HG03135 (cell line): ENCODE data around the gene B4GALT1.
A peak's percentile ranks its signal among the peaks of the same experiment; 100 is the strongest.
"Not testable (repeated sequence)": the region's sequence is repeated elsewhere in the genome, so short reads cannot be mapped to it uniquely, and the experiment has no call there.

Source experiments
- ATAC-seq: cut with Tn5 transposase; IDR thresholded peaks from one replicate; pipeline ENCODE4 v1.9.1; 2021; ENCODE audit warnings: mild to moderate bottlenecking, moderate library complexity; ENCODE audit not compliant: unreplicated experiment

Gene B4GALT1

DNA sequence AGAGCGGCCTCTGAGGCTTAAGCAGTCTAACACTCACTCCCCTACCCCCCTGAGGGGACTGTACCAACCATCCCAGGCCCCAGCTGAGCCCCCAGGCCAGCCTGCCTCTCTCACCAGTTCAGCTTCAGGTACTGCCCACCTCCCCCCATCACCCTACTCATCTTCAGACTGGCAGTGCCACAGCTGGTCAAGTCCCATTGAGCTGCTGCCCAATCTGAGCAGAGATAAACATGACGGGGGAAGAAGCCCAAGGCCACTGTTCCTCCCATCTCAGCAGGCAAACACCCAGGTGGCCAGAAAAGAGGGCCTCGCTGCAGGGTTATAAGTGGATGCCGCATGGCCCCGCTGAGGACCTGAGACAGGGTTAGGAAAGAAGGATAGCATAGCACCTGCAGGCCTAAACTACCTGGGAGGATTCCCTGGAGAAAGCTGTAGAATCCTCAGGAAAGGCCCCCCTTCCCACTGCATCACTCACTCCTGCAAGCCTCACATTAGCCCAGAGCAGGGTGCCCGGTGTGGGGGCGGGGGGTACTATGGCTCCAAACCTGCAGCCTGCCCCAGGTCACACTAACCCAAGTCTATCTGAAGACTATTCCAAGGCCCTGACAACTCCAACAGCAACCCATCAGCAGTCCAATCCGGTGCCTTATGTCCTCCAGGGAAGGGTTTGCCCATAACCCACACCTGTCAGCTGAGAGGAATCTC is 3.6 kb downstream of the B4GALT1 start:
- ATAC-seq: no peak

DNA sequence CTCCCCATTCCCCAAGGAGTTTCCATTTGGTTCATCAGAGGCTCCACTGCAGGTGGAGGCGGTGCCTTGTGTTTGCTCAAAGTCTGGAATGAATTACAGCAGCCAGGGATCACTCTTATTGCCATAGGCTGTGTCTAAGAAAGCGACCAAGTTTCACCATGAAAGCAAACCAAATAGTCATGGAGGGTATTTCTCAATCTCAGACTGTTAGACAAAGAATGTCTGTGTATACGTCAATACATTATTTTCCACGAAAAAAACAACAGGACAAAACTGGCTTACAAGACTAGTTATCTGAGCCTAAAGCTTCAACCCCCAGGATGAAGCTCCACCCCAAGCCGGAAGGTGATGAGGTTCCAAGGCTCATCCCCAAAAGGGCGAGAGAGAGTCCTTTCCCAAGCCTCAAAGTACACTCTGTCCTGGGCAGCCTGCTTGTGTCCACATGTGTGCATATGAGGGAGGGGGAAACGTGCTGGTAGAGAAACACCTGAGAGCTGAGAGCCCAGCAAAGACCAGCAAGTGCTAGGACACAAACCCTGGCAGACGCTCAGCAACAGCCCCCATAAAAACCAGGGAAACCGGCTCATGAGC is 4.3 kb downstream of the B4GALT1 start:
- ATAC-seq: no peak

DNA sequence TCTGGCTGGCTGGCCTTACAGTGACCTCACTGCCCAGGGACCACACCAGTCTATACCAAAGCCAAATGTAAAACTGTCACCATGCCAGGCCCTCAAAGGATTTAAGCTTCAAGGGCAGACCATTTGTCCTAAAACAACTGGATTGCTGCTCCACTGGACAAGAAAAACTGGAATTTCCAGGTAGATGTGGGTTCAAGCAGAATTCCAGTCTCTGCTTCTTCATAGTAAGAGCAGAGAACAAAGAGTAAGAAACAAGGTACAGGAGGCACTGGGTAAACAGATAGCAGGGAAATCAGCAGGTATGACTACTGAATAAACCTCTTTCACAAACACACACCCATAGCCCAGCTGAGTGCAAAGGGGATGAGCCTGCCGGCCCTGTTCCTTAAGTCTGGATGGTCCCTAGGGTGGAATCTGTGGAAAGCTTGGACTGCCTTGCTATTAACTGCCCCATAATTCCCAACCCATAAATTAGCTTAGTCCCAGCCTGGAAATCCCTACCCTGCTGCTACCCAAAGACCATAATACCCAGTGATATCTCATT is 5.5 kb downstream of the B4GALT1 start:
- ATAC-seq: no peak

DNA sequence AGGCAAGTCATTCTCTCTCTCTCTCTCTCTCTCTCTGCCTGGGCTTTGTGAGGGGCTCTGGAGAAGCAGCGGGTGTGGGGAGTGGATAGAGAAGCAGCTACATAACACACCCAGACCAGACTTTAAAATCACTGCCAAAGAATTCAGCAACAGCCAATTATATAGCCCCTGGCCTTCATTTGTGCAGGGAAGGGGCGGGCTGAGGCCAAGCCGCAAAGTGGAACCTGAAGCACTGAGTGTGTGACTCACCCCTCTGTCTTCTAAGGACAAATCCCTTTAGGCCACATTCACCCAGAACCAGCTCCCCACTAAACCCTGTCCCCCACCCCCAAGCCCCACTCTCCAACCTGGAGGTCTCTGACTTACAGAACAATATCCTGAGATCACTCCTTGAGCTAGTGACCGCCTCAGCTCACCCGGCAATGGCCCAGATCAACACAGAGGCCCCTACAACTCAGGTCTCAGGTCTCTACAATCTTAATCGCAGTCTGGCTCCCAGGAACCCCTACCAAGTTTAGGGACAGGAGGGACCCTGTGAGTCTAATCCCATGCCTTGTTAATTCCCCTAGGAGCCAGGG is 6.0 kb downstream of the B4GALT1 start:
- no peak for ATAC-seq

DNA sequence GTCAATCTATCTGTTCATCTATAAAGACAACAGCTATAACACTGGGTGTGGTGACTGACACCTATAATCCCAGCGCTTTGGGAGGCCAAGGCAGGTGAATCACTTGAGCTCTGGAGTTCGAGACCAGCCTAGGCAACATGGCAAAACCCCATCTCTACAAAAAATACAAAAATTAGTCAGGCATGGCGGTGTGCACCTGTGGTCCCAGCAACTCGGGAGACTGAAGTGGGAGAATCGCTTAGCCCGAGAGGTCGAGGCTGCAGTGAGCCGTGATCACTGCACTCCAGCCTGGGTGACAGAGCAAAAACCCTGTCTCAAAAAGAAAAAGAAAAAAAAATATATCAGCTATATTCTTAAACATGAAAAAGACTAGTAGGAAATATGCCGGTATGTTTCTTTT is 6.7 kb downstream of the B4GALT1 start:
- ATAC-seq: not testable (repeated sequence)

DNA sequence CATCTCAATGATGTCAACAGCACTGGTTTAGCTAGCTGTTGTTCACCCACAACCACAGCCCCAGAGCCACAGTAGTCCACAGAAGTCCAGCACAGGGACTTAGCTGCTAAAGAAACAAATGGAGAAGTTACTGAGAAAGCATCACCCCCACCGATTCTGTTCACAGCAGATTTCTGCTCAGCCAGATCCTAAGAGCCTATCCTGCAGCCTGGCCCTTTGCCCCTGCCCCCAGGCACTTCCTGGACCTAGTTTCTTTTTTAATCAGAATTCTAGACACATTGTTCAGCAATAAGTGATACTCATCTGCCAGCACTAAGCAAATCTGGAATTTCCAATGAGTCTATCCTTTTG is 7.4 kb downstream of the B4GALT1 start:
- ATAC-seq: peak; percentile 17

DNA sequence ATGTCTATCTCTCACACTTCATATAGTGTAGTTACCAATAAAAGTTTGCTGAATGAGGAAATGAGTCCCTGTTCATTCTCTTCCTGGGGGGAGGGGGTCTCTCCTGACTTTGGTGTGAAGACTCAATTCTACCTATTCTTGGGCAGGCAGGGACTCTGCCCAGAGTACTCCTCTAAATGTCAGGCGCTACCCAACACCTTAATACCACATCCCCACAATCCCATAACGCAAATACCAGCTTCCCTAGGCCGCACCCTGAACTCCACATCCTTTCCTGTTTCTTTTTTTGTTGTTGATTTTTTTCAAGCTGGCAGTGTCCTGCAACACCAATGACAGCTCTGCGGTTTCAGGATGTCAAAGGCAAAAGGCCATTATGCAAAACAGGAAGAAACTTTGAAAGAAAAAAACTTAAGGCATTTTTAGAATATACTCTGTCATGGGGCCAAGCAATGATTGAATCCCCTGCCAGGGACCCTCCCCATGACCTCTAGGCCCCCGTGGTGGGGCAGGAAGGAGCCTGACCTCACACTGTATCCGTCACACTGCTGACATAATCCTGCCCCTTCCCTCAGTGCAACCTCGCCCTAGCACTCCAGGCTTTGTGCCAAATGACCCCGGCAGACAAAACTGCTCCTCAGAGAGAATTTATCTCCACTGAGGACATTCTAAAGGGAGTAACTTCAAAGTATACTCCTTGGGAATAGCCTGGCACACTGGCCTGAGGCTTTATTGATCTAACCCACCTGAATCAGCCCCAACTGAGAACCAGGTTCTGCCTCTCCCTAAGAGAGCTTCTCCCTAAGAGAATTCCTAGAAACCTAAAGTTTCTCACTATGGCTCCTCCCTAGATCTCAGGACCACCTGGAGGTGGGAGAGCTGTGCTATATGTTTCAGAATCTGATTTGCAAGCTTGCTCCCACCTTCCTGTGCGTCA is 8.0 kb downstream of the B4GALT1 start:
- no peak for ATAC-seq

DNA sequence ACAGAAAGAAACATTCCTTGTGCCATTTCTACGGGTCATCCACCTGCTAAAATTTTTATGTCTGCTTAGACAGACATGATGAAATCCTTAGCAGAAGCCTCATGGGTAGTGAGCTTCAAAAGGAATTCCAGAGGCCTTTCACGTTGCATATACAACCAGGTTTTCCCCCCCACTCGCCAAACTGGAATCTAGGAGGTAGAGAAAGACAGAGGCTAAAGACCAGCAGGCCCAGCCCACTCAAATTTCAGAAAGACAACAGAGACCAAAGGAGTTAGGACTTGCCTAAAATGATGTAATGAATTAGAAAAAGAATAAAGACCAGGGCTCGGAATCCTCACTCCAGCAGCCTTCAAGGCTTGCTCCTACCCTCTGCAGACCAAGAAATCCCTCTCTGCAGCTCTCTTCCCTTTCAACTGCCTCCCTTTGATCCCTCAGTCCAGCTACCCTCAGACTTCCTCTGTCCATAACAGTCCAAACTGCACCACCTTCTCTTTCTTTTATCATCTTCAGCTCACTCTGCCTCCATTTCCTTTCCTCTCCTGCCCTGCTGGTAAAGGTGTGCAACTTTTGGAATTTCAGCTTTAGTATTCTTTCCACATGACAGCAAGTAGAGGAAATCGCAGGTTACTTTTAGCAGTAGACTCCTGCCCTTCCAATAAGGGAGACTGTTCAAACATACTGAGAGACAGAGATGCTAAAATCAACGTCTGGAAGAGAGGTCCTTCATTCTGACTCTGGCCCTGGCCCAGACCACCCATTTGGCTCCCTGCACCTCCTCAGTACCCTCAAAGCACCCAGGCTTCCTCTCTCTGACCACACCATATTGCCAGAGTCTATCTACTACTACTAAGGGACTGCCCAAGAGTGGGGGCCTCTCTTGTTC is 8.9 kb downstream of the B4GALT1 start:
- no peak for ATAC-seq

DNA sequence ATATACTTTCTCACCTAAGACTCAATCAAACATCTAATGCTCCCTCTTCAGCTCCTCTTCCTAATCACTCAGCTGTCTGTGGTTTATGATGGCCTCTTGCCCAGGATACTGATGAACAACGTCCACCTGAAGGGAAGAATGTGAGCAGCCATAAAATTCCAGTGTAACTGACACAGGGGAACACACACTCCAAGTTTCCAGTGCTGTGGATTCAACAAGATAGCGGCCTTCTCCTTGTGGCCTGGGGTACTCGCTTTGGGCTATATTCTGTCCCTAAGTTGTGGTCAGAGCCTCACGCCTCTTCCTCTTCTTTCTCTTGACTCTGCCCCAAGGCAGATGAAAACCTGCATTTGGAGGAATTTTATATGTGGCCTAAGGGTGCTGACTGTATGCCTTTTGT is 11.7 kb downstream of the B4GALT1 start:
- ATAC-seq: no peak

DNA sequence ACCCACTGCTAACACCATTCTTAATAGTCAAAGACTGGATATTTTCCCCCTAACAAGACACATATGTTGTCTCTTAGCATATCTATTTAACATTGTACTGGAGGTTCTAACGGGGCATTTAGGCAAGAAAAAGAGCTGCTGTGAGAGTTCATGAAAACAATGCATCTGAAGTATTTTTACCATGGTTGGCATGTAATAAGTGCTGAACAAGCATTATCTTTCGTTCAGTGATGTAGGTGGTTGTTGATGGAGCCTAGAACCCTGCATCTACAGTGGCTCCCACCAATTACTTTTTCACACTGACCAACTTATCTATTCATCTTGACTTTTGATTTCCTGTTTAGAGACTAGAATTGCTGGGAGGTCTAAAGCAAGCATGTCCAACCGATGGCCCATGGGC is 12.8 kb downstream of the B4GALT1 start:
- no peak for ATAC-seq

DNA sequence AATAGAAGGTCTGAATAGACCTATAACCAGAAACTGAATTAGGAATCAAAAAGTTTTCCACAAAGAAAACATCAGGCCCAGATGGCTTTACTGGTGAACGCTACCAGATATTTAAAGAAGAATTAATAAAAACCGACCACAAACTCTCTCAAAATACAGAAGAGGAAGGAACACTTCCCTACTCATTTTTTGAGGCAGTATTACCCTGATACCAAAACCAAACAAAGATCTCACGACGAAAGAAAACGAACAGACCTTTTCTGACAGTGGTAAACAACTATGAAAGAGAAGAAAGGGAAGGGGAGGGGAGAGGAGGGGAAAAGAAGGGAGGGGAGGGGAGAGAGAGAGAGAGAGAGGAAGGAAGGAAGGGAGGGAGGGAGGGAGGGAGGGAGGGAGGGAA is 13.5 kb downstream of the B4GALT1 start:
- ATAC-seq: no peak

DNA sequence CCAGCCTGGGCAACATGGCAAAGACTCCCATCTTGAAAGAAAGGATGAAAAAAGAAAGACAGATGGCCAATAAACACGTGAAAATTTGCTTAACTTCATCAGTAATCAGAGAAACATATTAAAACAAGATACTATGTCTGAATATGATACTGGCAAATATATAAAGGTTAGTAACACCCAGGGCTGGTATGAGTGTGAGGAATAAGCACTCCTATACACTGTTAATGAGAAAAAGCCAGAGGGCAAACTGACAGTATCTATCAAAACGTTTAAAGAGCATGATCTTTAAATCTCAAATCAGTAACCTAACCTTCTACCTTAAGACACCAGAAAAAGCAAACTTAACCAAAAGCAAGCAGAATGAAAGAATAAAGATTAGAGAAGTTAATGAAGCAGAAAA is 14.1 kb downstream of the B4GALT1 start:
- ATAC-seq: no peak

DNA sequence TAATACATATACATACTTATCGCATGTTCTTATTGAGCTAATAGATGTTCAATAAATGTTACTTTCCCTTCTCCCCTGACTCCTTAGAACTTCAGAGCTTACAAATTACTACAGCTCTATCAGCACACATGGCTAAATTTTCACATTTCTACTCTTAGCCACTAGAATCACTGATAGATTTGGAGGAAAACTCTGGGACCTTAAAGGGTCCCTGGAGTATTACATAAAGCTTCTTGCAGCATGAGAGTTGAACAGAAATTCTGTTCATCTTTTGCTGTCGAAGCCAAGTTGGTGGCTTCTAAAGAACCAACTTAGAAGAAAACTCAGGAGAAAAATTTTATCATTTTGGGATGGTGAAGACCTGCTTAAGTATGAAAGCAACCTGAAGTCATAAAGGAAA is 15.5 kb downstream of the B4GALT1 start:
- ATAC-seq: no peak

DNA sequence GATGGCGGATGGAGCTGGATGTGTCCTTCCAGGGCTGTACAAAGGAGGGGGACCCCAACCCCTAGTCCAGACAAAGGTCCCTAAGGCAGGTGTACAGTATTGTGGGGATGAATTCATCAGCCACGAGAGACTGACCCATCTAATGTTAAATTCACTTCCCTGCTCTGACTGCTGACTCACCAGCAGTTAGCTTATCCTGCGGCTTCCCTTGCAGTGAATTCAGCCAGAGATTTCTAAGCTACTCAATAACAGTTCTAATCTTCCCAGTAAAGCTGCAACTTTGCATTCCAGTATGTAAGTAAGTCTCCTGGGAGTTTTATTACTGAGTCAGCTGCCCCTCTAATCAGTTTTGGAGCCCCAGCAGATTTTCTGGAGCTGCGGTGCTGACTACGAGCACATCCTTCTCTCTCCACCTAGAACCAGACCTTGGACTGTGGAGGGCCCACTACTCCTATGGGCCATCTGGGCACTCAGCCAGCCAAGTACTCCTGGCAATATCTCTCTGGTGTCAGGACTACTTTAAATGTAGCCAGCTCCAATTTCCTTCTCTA is 16.1 kb downstream of the B4GALT1 start:
- ATAC-seq: no peak

DNA sequence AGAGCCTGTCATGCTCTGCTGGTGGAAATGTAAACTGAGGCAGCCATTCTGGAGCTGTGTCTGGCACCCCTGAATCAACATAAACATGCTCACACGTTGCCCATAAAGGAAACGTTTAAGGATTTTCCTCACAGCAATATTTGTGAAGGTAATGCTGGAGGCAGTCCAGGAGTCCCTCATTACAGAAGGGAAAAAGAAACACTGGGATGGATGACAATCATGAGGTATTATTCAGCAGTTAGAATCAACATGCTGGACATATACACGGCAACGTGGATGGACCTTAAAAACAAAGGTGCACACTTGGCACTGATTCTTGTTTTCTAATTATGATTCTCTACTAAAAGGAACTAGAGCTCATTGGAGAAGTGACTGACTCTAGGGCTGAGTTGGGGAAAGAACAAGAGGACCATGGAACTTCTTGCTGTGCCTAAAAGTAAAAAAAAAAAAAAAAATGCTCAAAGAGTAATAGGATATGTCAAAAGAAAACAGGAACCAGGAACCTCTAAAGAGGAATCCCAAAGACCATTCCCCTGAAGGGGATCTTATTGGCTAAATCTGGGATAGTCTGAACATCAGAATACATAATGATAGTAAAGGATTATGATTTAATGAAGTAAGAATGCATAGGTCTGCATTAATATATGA is 18.6 kb downstream of the B4GALT1 start:
- ATAC-seq: no peak

DNA sequence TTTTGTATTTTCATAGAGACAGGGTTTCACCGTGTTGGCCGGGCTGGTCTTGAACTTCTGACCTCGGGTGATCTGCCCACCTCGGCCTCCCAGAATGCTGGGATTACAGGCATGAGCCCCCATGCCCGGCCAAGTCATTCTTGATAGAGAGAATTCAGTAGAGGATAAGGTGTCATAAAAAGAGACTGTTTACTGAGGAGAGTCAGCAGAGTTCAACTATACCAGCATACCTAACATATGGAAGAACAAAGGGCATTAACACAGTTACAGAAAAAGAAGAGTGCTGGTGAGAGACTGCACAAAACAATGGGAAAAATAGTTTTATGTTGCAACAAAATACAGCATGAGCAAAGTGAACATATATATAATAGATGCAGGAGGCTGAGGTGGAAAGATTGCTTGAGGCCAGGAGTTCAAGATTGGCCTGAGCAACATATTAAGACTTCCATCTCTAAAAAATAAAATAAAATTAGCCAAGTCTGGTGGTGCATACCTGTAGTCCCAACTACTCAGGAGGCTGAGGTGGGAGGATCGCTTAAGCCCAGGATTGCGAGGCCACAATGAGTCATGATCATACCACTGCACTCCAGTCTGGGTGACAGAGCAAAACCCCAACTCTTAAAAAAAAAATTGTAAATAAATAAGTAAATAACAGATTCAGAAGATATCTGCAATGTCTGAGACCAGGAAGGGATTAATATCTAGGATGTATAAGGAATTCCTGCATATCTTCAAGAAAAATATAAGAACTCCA is 19.5 kb downstream of the B4GALT1 start:
- ATAC-seq: no peak

DNA sequence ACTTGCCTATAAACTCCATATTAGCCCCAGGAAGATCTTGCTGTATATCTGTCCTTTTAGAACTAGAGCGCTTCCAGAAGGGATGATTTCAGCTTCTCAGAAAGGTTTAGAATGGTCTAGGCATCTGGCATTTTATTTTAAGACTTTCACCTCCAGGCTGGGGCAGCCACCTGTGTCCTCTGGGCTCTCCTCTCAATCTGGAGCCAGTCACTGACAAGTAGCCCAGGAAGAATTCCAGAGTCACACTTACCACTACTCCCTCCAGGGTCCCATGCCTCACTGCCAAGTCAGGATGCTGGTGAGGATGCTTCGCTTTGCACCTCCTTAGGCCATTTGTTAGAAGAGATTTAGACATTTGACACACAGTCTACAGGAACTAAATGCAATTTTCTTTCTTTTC is 20.8 kb downstream of the B4GALT1 start:
- ATAC-seq: no peak

DNA sequence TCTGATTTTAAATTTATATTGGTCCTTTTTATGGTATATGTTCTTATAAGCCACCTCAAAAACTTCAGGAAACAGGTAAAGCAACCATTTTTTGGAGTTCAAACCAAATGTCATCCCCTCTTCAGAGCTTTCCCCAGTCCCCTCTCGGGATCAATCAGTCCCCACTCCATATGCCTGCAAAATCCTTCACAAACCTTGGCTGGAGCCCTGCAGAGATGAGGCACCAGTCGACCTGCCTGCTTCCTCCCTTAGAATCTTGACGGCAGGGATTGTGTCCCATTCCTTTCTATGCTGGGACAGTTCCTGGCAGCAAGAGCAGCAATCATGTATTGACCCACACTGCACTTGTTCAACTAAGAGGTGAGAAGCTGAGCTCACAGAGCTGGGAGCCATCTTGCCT is 22.6 kb downstream of the B4GALT1 start:
- ATAC-seq: no peak

DNA sequence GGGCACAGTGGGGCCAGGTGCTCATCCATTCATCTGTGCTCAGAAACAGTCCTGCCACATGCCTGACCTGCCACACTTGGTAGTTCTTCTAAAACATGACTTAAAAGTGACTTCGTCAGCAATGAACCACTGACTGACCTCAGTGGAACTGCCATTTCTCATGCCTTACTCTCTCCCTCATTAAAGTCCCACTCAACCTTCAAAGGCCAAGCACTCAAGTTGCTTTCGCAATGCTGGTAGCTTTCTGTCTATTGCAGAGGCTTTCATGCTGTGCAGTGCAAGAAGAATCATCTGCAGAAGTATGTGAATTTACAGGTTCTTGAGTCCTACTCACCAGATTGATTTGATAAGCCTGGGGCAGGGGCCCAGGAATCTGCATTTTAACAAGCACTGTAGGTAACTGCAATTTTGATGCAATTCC is 23.9 kb downstream of the B4GALT1 start:
- no peak for ATAC-seq
